Activated naive CD8-positive, alpha-beta T cell treated with anti-CD3 and anti-CD28 coated beads for 36 hours (primary cell): ENCODE data around the gene RGS5. TPM values are rescaled to one million over a fixed set of nuclear protein-coding genes. Genes with fewer than 3 reads are reported as not detected.

Source experiments
- DNase-seq: peaks from one replicate; pipeline ENCODE4 v3.0.0; 2021
- H3K27ac Mint-ChIP-seq: one replicate; pipeline ENCODE4 v1.8.0; 2022; ENCODE audit warnings: mild to moderate bottlenecking, moderate library complexity, mixed read lengths
- H3K27me3 Mint-ChIP-seq: one replicate; pipeline ENCODE4 v1.8.0; 2022; ENCODE audit warnings: mild to moderate bottlenecking, mixed read lengths
- H3K36me3 Mint-ChIP-seq: one replicate; pipeline ENCODE4 v1.8.0; 2021; ENCODE audit warnings: mild to moderate bottlenecking, mixed read lengths
- H3K4me1 Mint-ChIP-seq: one replicate; pipeline ENCODE4 v1.8.0; 2021; ENCODE audit warnings: mixed read lengths
- H3K4me3 Mint-ChIP-seq: one replicate; pipeline ENCODE4 v1.8.0; 2022; ENCODE audit warnings: mild to moderate bottlenecking, moderate library complexity, mixed read lengths
- H3K9me3 Mint-ChIP-seq: one replicate; pipeline ENCODE4 v1.8.0; 2022; ENCODE audit warnings: mixed read lengths
- total RNA-seq, 2 experiments: library from RNA; stranded (reverse); gene quantifications; one replicate each; pipeline ENCODE4 v1.2.3, GENCODE V29; 2021

The RGS5 gene
- total RNA-seq, 2 experiments from 2014 or later: 2.0 to 4.0 TPM

- no peaks in the 10 kb centered on the region for H3K4me1 Mint-ChIP-seq
Measured at GRCh38 chr1:163197022-163197421, 5.7 kb downstream of the RGS5 start.

GRCh38 chr1:163196449-163196787, 6.3 kb downstream of the RGS5 start:
- DNase-seq: no peak
- no peaks in the 10 kb centered on the region for H3K9me3 Mint-ChIP-seq
- H3K27me3 Mint-ChIP-seq: peaks cover 4% of the 10 kb centered on the region
- H3K4me1 Mint-ChIP-seq: no peaks in the 10 kb centered on the region
- no peak overlapping the region for H3K4me3 Mint-ChIP-seq
- no peaks in the 10 kb centered on the region for H3K36me3 Mint-ChIP-seq
- no peak overlapping the region for H3K27ac Mint-ChIP-seq

More at GRCh38 chr1:163197022-163197421, 5.7 kb downstream of the RGS5 start:
- Mint-ChIP-seq H3K36me3 (no peaks in the 10 kb centered on the region), H3K27ac (no peak overlapping the region), H3K27me3 (peaks cover 4% of the 10 kb centered on the region), H3K4me3 (no peak overlapping the region), H3K9me3 (no peaks in the 10 kb centered on the region)
- DNase-seq: no peak

GRCh38 chr1:163195728-163196448, 6.8 kb downstream of the RGS5 start:
- no peaks in the 10 kb centered on the region for H3K9me3 Mint-ChIP-seq
- H3K27me3 Mint-ChIP-seq: peaks cover 4% of the 10 kb centered on the region
- no peaks in the 10 kb centered on the region for H3K36me3 Mint-ChIP-seq
- H3K4me3 Mint-ChIP-seq: no peak overlapping the region
- H3K27ac Mint-ChIP-seq: no peak overlapping the region
- H3K4me1 Mint-ChIP-seq: no peaks in the 10 kb centered on the region
- no peak for DNase-seq

- no peaks in the 10 kb centered on the region for H3K9me3 Mint-ChIP-seq
- H3K4me1 Mint-ChIP-seq: no peaks in the 10 kb centered on the region
- H3K4me3 Mint-ChIP-seq: no peak overlapping the region
- H3K27me3 Mint-ChIP-seq: peaks cover 4% of the 10 kb centered on the region
- no peak overlapping the region for H3K27ac Mint-ChIP-seq
- no peak for DNase-seq
- H3K36me3 Mint-ChIP-seq: no peaks in the 10 kb centered on the region
Measured at GRCh38 chr1:163191301-163191700, 11.4 kb downstream of the RGS5 start.

GRCh38 chr1:163188947-163189346, 13.8 kb downstream of the RGS5 start:
- no peak for DNase-seq
- peaks cover 4% of the 10 kb centered on the region for H3K27me3 Mint-ChIP-seq
- peaks cover 2% of the 10 kb centered on the region for H3K36me3 Mint-ChIP-seq
- no peak overlapping the region for H3K27ac Mint-ChIP-seq
- H3K9me3 Mint-ChIP-seq: no peaks in the 10 kb centered on the region
- H3K4me3 Mint-ChIP-seq: no peak overlapping the region
- no peaks in the 10 kb centered on the region for H3K4me1 Mint-ChIP-seq

GRCh38 chr1:163187849-163188248, 14.9 kb downstream of the RGS5 start:
- no peaks in the 10 kb centered on the region for H3K4me1 Mint-ChIP-seq
- DNase-seq: no peak

GRCh38 chr1:163186862-163187261, 15.9 kb downstream of the RGS5 start:
- peaks cover 4% of the 10 kb centered on the region for H3K27me3 Mint-ChIP-seq
- peaks cover 2% of the 10 kb centered on the region for H3K36me3 Mint-ChIP-seq
- H3K27ac Mint-ChIP-seq: no peak overlapping the region
- no peaks in the 10 kb centered on the region for H3K9me3 Mint-ChIP-seq
- no peak for DNase-seq
- H3K4me3 Mint-ChIP-seq: no peak overlapping the region
- H3K4me1 Mint-ChIP-seq: no peaks in the 10 kb centered on the region

More at GRCh38 chr1:163187849-163188248, 14.9 kb downstream of the RGS5 start:
- peaks cover 2% of the 10 kb centered on the region for H3K36me3 Mint-ChIP-seq
- no peak overlapping the region for H3K27ac Mint-ChIP-seq
- no peak overlapping the region for H3K4me3 Mint-ChIP-seq
- peaks cover 4% of the 10 kb centered on the region for H3K27me3 Mint-ChIP-seq
- no peaks in the 10 kb centered on the region for H3K9me3 Mint-ChIP-seq

- no peak for DNase-seq
- Mint-ChIP-seq H3K4me3 (no peak overlapping the region), H3K27ac (no peak overlapping the region), H3K27me3 (peaks cover 4% of the 10 kb centered on the region), H3K9me3 (no peaks in the 10 kb centered on the region), H3K36me3 (peaks cover 2% of the 10 kb centered on the region), H3K4me1 (no peaks in the 10 kb centered on the region)
Measured at GRCh38 chr1:163182330-163182949, 20.3 kb downstream of the RGS5 start.

- no peak for DNase-seq
- Mint-ChIP-seq H3K9me3 (no peaks in the 10 kb centered on the region), H3K36me3 (no peaks in the 10 kb centered on the region), H3K27me3 (peaks cover 17% of the 10 kb centered on the region), H3K4me3 (no peak overlapping the region), H3K27ac (no peak overlapping the region), H3K4me1 (no peaks in the 10 kb centered on the region)
Measured at GRCh38 chr1:163178628-163179027, 24.1 kb downstream of the RGS5 start.

GRCh38 chr1:163176797-163177196, 25.9 kb downstream of the RGS5 start:
- DNase-seq: no peak
- H3K27me3 Mint-ChIP-seq: peaks cover 17% of the 10 kb centered on the region
- H3K4me1 Mint-ChIP-seq: no peaks in the 10 kb centered on the region
- no peaks in the 10 kb centered on the region for H3K9me3 Mint-ChIP-seq
- no peak overlapping the region for H3K27ac Mint-ChIP-seq
- H3K4me3 Mint-ChIP-seq: no peak overlapping the region
- H3K36me3 Mint-ChIP-seq: no peaks in the 10 kb centered on the region

GRCh38 chr1:163174524-163175437, 27.9 kb downstream of the RGS5 start:
- H3K27me3 Mint-ChIP-seq: peaks cover 17% of the 10 kb centered on the region

GRCh38 chr1:163173121-163173520, 29.6 kb downstream of the RGS5 start:
- no peaks in the 10 kb centered on the region for H3K36me3 Mint-ChIP-seq
- no peak overlapping the region for H3K27ac Mint-ChIP-seq
- H3K27me3 Mint-ChIP-seq: peaks cover 17% of the 10 kb centered on the region
- no peaks in the 10 kb centered on the region for H3K9me3 Mint-ChIP-seq
- H3K4me3 Mint-ChIP-seq: no peak overlapping the region
- H3K4me1 Mint-ChIP-seq: no peaks in the 10 kb centered on the region
- DNase-seq: no peak

More at GRCh38 chr1:163174524-163175437, 27.9 kb downstream of the RGS5 start:
- Mint-ChIP-seq H3K36me3 (no peaks in the 10 kb centered on the region), H3K27ac (no peak overlapping the region), H3K4me1 (no peaks in the 10 kb centered on the region), H3K9me3 (no peaks in the 10 kb centered on the region), H3K4me3 (no peak overlapping the region)
- peak; percentile 30 for DNase-seq

- Mint-ChIP-seq H3K36me3 (no peaks in the 10 kb centered on the region), H3K27ac (no peak overlapping the region), H3K9me3 (no peaks in the 10 kb centered on the region), H3K4me1 (no peaks in the 10 kb centered on the region), H3K27me3 (peaks cover 17% of the 10 kb centered on the region), H3K4me3 (no peak overlapping the region)
- no peak for DNase-seq
Measured at GRCh38 chr1:163172596-163172995, 30.1 kb downstream of the RGS5 start.

GRCh38 chr1:163171826-163172225, 30.9 kb downstream of the RGS5 start:
- H3K27ac Mint-ChIP-seq: no peak overlapping the region
- H3K9me3 Mint-ChIP-seq: no peaks in the 10 kb centered on the region
- no peak for DNase-seq
- H3K4me1 Mint-ChIP-seq: peaks cover 5% of the 10 kb centered on the region
- H3K36me3 Mint-ChIP-seq: no peaks in the 10 kb centered on the region
- no peak overlapping the region for H3K4me3 Mint-ChIP-seq
- H3K27me3 Mint-ChIP-seq: peaks cover 17% of the 10 kb centered on the region

GRCh38 chr1:163170975-163171676, 31.6 kb downstream of the RGS5 start:
- Mint-ChIP-seq H3K4me3 (no peak overlapping the region), H3K27me3 (peaks cover 17% of the 10 kb centered on the region), H3K9me3 (no peaks in the 10 kb centered on the region), H3K36me3 (no peaks in the 10 kb centered on the region), H3K4me1 (peaks cover 6% of the 10 kb centered on the region), H3K27ac (no peak overlapping the region)
- no peak for DNase-seq
